Measurements from ENCODE around the gene BCL2L11. TPM values are rescaled to one million over a fixed set of nuclear protein-coding genes. Genes with fewer than 3 reads are reported as not detected.

The BCL2L11 gene
- total RNA-seq, 1 donor from 2014 or later, result 90.1 TPM

DNA sequence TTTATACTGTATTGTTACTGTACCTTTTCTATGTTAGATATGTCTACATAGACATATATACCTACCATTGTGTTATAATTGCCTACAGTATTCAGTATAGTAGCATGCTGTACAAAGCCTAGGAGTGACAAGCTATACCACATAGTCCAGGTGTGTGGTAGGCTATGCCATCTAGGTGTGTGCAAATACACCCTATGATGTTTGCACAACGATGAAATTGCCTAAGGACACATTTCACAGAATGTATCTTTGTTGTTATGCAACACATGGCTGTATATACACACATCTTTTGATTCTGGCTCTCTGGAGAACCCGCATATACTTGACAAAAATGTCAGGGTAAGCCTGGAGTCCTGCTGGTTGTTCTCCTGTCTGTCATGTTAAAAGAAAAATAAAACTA is 85.1 kb downstream of the BCL2L11 start:
- intact Hi-C loops (cut with DNase I), result no loop called here
- TF ChIP-seq POLR2AphosphoS5 (IDR thresholded peaks at IDR 0.05; ENCODE audit: insufficient read depth in 1 of 2, low read depth in 1 of 2) (no peak), POLR2A (IDR thresholded peaks at IDR 0.05) (no peak)
- TF ChIP-seq, protein P1, sequence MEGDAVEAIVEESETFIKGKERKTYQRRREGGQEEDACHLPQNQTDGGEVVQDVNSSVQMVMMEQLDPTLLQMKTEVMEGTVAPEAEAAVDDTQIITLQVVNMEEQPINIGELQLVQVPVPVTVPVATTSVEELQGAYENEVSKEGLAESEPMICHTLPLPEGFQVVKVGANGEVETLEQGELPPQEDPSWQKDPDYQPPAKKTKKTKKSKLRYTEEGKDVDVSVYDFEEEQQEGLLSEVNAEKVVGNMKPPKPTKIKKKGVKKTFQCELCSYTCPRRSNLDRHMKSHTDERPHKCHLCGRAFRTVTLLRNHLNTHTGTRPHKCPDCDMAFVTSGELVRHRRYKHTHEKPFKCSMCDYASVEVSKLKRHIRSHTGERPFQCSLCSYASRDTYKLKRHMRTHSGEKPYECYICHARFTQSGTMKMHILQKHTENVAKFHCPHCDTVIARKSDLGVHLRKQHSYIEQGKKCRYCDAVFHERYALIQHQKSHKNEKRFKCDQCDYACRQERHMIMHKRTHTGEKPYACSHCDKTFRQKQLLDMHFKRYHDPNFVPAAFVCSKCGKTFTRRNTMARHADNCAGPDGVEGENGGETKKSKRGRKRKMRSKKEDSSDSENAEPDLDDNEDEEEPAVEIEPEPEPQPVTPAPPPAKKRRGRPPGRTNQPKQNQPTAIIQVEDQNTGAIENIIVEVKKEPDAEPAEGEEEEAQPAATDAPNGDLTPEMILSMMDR (IDR thresholded peaks at IDR 0.05), result no peak

DNA sequence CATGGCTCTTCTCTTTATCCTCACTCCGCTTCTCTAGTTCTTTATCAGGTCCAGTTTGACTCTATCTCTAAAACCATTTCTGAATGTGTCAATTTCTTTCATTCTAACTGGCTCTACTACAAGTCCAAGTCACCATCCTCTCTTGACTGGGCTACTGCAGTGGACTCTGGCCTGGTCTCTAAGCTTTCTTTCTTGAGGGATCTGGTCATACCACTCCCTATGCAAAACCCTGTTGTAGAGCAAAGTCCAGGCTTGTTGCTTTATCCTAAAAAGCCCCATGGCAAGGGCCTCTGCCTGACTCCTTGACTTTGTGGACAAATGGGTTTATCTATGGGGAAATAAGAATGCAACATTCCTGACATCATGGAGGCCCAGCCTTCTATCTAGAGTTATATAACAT is 87.1 kb downstream of the BCL2L11 start:
- peak; percentile 22 to 27 for DNase-seq (ENCODE audit: extremely low spot score in 2 of 2)
- intact Hi-C loops (cut with DNase I), result no loop called here
- H3K9me3 ChIP-seq, result no peaks in the 10 kb centered on the region

More for the DNA sequence above, 85.1 kb downstream of the BCL2L11 start:
- H3K27ac ChIP-seq, result no peak overlapping the region
- H3K9me3 ChIP-seq, result no peaks in the 10 kb centered on the region
- H3K36me3 ChIP-seq, result no peaks in the 10 kb centered on the region
- H3K4me1 ChIP-seq, result no peaks in the 10 kb centered on the region
- H3K27me3 ChIP-seq, result no peaks in the 10 kb centered on the region
- DNase-seq (ENCODE audit: extremely low spot score in 2 of 2), result peak in 1 of 2 donors; percentile 1
- no peak overlapping the region for H3K4me3 ChIP-seq

DNA sequence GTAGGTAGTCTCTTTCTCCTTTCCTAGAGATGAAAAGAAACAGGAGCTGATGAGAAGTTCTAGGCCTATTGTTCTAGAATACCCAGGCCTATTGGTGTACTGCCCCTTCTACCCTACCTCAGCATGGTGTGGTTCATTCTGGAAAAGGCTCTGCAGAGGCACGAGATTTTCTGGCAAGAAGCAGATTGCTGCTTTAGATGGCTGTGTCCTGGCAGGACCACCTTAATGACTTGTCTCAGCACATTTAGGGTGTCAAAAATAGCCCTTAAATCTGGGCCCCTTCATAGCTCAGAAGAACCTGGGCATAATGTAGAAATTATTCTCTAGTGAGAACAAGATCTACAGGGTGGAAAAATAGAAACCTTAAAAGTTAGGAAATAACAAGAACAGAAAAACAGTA is 87.9 kb downstream of the BCL2L11 start:
- H3K4me3 ChIP-seq, result no peak overlapping the region
- H3K36me3 ChIP-seq, result no peaks in the 10 kb centered on the region
- H3K27me3 ChIP-seq, result no peaks in the 10 kb centered on the region
- intact Hi-C loops (cut with DNase I), result no loop called here
- H3K4me1 ChIP-seq, result no peaks in the 10 kb centered on the region
- H3K27ac ChIP-seq, result no peak overlapping the region
- TF ChIP-seq POLR2AphosphoS5 (IDR thresholded peaks at IDR 0.05; ENCODE audit: insufficient read depth in 1 of 2, low read depth in 1 of 2) (no peak), POLR2A (IDR thresholded peaks at IDR 0.05) (no peak)
- TF ChIP-seq, protein P1 (IDR thresholded peaks at IDR 0.05), result no peak
- peak in 1 of 2 donors; percentile 6 for DNase-seq (ENCODE audit: extremely low spot score in 2 of 2)
- peaks cover 4% of the 10 kb centered on the region for H3K9me3 ChIP-seq

More for the DNA sequence above, 87.1 kb downstream of the BCL2L11 start:
- no peak overlapping the region for H3K4me3 ChIP-seq
- no peaks in the 10 kb centered on the region for H3K36me3 ChIP-seq
- no peak for TF ChIP-seq POLR2A (IDR thresholded peaks at IDR 0.05)
- TF ChIP-seq, protein P1 (IDR thresholded peaks at IDR 0.05), result no peak
- no peak for TF ChIP-seq POLR2AphosphoS5 (IDR thresholded peaks at IDR 0.05; ENCODE audit: insufficient read depth in 1 of 2, low read depth in 1 of 2)
- H3K27me3 ChIP-seq, result no peaks in the 10 kb centered on the region
- no peak overlapping the region for H3K27ac ChIP-seq
- no peaks in the 10 kb centered on the region for H3K4me1 ChIP-seq

DNA sequence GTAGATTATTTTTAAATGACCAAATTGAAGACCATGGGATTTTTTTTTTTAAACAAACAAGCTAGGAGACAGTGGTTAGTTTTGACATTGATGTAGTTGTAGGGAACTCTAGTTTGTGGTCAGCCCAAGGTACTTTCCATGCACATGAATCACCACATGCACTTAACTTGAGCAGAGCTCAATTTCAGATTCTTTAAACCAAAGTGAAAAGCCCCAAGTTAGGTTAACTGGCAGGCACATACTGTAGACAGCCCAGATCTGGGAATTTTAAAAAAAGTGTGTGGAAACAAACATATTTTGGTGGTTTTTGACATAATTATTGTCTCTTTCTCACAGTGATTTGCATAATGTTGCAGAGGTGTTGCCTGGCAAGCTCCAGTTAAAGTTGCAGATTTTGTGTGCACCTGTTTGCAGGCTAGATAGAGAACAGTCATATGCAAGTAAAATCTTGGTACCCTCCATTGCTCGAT is 88.4 kb downstream of the BCL2L11 start:
- Histone ChIP-seq H3K27me3 (no peaks in the 10 kb centered on the region), H3K36me3 (no peaks in the 10 kb centered on the region), H3K27ac (no peak overlapping the region), H3K4me1 (no peaks in the 10 kb centered on the region), H3K9me3 (peaks cover 9% of the 10 kb centered on the region), H3K4me3 (no peak overlapping the region)
- TF ChIP-seq POLR2A (IDR thresholded peaks at IDR 0.05), result no peak
- no peak for TF ChIP-seq POLR2AphosphoS5 (IDR thresholded peaks at IDR 0.05; ENCODE audit: insufficient read depth in 1 of 2, low read depth in 1 of 2)
- TF ChIP-seq, protein P1 (IDR thresholded peaks at IDR 0.05), result no peak
- DNase-seq (ENCODE audit: extremely low spot score in 2 of 2), result peak in 1 of 2 donors; percentile 3
- intact Hi-C loops (cut with DNase I), result no loop called here

DNA sequence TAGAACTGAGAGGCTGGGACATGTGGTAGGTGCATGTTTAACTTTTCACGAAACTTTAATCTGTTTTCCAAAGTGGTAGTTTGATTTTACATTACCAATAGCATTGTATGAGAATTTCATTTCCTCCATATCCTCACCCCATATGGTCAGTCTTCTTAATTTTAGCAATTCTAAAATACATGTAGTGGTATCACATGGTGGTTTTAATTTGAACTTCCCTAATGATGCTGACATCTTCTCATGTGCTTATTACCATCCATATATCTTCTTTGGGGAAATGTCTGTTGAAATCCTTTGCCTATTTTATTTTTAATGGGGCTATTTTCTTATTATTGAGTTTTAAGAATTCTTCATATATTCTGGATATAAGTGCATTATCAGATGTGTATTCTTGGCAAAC is 89.3 kb downstream of the BCL2L11 start:
- intact Hi-C loops (cut with DNase I), result no loop called here
- H3K9me3 ChIP-seq, result peaks cover 9% of the 10 kb centered on the region
- H3K4me3 ChIP-seq, result no peak overlapping the region
- H3K36me3 ChIP-seq, result no peaks in the 10 kb centered on the region
- no peak for DNase-seq (ENCODE audit: extremely low spot score in 2 of 2)
- H3K27ac ChIP-seq, result no peak overlapping the region
- no peak for TF ChIP-seq POLR2A (IDR thresholded peaks at IDR 0.05)
- TF ChIP-seq, protein P1 (IDR thresholded peaks at IDR 0.05), result no peak
- TF ChIP-seq POLR2AphosphoS5 (IDR thresholded peaks at IDR 0.05; ENCODE audit: insufficient read depth in 1 of 2, low read depth in 1 of 2), result no peak
- H3K27me3 ChIP-seq, result no peaks in the 10 kb centered on the region
- no peaks in the 10 kb centered on the region for H3K4me1 ChIP-seq

Data from vagina (tissue), 2 donors.